Germinal center (tissue), 1 donor: ENCODE results near the gene GCNT2.
A peak's percentile ranks its signal among the peaks of the same experiment; 100 is the strongest.
"Not testable (repeated sequence)": the region's sequence is repeated elsewhere in the genome, so short reads cannot be mapped to it uniquely, and the experiment has no call there.

Source experiments
- DNase-seq: peaks from one replicate; pipeline ENCODE4 v3.0.0; 2012; ENCODE audit warnings: mixed read lengths, low spot score

Gene GCNT2

GRCh38 chr6:10521104-10521808, at the start of gene GCNT2:
TSS of gene GCNT2 (plus strand) at chr6:10521351. CDS start at chr6:10528912, 7,561 bp downstream.
- DNase-seq = no peak

DNA sequence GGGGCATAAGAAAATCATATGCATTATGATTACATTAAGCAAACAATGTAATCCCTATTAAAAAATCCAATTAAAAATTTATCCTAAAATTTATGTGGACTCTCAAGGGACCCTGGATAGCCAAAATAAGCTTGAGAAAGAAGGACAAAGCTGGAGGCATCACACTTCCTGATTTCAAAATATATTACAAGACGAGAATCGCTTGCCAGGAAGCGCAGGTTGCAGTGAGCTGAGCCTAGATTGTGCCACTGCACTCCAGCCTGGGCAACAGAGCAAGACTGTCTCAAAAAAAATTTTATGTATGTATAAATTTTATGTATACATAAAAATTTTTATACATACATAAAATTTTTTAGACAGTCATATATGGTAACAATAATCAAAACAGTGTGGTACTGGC, 48.5 kb upstream of the GCNT2 start:
- DNase-seq = no peak

DNA sequence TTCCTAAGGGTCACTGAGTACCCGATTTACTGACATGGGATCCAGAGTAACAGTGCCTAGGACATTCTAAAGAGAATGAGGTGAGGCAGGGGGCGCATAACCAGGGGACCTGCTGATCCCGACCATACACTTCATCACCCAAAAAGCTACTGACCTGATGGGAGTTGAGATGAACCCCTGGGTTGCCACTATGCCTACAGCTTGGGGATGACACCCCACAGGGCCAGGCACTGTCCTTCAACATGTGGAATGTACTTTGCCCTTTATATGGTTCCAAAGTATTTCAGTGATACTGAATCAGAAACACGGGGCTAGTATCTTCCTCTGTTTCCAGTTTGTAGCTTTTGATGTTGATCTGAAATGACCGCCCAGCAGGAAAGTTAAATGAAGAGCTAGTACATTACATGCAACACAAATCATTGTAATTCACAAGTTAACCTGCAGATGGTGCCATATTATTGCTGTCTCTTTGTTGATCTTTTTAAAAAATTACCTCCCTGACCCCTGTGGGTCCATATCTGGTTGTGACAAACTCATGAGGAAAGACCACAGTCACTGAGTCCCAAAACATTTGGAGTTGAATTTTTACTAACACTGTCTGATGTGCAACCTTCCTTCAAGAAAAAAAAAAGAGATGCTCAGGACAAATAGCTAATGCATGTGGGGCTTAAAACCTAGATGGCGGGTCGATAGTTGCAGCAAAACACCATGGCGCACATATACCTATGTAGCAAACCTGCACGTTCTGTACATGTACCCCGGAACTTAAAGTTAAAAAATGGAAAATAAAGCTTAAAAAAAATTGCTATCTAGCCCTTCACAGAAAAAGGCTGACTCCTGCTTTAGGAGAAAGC, 42.7 kb upstream of the GCNT2 start:
- peak; percentile 44 for DNase-seq

DNA sequence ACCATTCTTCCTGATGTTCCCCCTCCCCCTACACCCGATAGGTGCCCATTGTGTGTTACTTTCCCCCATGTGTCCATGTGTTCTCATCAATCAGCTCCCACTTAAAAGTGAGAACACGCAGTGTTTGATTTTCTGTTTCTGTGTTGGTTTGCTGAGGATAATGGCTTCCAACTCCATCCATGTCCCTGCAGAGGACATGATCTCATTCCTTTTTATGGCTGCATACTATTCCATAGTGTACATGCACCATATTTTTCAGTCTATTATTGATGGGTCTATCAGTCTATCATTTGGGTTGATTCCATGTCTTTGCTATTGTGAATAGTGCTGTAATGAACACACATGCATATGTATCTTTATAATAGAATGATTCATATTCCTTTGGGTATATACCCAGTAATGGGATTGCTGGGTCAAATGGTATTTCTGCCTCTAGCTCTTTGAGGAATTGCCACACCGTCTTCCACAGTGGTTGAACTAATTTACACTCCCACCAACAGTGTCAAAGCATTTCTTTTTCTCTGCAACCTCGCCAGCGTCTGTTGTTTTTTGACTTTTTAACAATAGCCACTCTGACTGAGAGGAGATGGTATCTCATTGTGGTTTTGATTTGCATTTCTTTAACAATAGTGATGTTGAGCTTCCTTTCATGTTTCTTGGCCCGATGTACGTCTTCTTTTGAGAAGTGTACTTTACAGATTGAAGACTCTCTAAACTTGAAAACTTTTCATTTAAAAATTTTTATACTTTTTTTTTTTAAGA, 41.0 kb upstream of the GCNT2 start:
- DNase-seq = no peak

- DNase-seq = no peak
Observed at GRCh38 chr6:10481101-10481500, 40.0 kb upstream of the GCNT2 start.

DNA sequence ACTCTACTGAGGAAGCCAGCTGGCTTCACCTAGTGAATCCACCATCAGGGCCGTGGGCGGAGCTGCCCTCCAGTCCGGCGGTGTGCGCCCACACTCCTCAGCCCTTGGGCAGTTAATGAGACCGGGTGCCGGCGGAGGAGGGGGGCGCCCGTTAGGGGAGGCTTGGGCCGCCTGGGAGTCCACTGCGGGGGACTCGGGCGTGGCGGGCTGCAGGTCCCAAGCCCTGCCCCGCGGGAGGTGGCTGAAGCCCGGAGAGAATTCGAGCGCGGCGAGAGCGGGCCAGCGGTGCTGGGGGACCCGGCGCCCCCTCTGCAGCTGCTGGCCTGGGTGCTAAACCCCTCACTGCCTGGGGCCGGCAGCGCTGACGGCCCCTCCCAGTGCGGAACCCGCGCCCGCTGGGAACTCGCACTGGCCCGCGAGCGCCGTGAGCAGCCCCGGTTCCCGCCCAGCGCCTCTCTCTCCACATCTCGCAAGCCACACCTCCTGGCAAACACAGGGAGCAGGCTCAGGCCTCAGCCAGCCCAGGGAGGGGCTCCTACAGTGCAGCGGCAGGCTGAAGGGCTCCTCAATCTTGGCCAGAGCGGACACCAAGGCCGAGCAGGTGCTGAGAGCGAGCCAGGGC, 38.4 kb upstream of the GCNT2 start:
- no peak for DNase-seq

GRCh38 chr6:10484912-10485311, 36.2 kb upstream of the GCNT2 start:
- DNase-seq = no peak

DNA sequence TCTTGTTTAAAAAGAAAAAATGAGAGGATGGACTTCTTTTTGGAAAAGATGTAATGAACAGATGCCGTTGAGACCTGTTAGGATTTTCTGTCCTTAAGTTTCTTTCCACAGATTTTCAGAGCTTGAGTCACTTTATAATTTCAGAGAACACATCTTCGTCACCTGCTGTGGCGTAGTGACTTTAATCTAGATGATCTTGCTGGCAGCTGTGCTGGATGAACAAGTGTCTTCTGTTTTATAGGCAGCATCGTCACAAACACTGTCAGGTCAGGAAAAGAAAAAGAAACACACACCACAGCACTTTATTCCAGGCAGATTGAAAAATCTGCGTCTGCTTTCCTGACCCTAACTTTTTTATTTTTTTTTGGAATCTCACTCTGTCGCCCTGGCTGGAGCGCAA, 35.7 kb upstream of the GCNT2 start:
- no peak for DNase-seq

DNA sequence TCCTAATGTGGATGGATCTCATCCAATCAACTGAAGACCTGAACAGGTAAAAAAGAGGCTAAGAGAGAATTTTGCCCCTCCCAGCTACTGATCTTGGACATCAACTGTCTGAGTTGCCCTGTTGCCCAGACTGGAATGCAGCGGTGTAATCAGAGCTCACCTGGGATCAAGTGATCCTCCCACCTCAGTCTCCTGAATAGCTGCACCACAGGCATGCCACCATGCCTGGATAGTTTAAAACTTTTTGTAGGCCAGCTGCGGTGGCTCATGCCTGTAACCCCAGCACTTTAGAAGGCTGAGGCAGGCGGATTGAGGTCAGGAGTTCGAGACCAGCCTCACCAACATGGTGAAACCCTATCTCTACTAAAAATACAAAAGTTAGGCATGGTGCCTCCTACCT, 34.9 kb upstream of the GCNT2 start:
- no peak for DNase-seq

- DNase-seq = not testable (repeated sequence)
Observed at GRCh38 chr6:10486944-10487588, 34.1 kb upstream of the GCNT2 start.

DNA sequence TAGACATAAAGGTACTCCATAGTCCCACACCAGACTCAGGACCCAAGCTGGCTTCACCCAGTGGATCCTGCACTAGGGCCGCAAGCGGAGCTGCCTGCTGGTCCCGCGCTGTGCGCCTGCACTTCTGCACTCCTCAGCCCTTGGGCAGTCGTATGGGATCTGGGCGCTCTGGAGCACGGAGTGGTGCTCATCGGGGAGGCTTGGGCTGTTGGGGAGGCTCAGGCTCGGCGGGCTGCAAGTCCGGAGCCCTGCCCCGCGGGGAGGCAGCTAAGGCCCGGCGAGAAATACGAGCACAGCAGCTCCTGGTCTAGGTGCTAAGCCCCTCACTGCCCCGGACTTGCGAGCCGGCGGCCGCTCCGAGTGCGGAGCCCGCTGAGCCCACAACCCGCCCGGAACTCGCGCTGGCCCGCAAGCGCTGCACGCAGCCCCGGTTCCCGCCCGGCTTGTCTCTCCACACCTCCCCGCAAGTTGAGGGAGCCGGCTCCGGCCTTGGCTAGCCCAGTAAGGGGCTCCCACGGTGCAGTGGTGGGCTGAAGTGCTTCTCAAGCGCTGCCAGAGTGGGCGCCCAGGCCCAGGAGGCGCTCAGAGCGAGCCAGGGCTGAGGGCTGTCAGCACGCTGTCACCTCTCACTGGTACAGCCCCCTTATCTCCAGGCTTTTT, 33.4 kb upstream of the GCNT2 start:
- DNase-seq = no peak

GRCh38 chr6:10491463-10491862, 29.7 kb upstream of the GCNT2 start:
- no peak for DNase-seq

GRCh38 chr6:10491905-10492304, 29.2 kb upstream of the GCNT2 start:
- DNase-seq = not testable (repeated sequence)

DNA sequence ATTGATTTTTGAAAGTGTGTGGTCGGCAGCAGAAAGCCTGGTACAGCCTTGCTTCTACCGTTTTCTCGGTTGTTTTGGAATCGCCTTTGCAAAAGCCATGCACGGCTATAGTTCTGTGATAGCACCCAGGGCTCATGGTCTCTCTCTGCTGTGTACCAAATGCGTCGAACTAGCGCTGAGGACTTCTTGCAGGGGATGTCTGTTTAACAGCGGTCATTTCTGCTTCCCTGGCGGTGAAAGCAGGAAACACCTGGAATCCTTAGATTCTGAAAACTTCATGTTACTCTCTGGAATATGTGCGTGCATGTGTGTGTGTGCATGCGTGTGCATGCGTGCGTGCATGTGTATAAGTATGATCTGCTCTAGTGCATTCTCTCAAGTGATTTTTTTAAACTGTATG, 26.1 kb upstream of the GCNT2 start:
- DNase-seq = no peak

DNA sequence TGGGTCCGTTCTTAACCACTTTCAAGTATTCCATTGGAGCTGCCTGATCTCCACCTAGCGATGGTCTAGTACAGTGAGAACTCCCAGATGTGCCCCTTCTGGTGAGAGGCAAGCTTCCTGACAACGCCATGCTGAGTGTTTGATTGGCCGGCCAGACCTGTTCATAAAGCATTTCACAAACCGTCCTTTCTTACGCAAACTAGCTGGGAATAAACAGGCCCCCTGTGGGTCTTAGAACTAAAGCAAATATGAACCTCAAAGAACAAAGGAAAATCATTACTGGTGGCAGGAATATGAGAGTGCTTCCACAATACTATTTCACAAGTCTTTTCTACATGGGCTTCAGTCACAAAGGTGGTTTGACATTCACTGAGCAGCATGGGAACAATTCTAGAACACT, 15.6 kb upstream of the GCNT2 start:
- no peak for DNase-seq

GRCh38 chr6:10507298-10507697, 13.9 kb upstream of the GCNT2 start:
- no peak for DNase-seq

DNA sequence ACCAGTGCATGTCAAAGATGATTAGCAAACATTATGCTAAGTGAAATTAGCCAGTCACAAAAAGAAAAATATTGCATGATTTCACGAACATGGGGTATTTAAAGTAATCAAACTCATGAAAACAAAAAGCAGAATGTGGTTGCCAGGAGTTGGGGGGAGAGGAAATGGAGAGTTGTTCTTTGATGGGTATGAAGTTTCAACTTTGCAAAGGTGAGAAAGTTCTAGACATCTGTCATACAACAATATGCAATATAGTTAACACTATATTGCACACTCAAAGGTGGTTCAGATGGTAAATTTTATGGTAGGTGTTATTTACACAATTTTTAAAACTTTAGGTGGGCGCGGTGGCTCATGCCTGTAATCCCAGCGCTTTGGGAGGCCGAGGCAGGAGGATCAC, 13.4 kb upstream of the GCNT2 start:
- DNase-seq = no peak

GRCh38 chr6:10510592-10511367, 10.4 kb upstream of the GCNT2 start:
- DNase-seq = peak; percentile 73

- DNase-seq = no peak
Observed at GRCh38 chr6:10511477-10511876, 9.7 kb upstream of the GCNT2 start.

DNA sequence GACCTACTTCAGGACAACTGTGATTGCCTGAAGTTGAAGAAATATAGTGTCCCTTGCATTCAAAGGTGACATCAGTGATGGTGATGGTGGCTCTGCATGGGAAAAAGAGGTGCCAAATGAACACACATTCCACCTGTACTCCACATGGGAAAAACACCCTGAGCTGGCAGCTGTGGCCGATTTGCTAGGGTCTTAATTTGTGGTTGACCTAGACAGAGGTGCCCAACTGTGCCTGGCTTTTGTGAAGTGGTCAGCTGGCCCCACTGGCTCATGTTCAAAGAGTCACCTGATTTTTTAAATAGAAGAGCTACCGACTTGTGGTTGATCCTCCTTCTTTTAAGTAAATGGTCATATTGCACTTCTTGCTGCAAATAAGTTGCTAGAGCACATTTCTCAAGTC, 7.6 kb upstream of the GCNT2 start:
- no peak for DNase-seq
